HCT116 (cell line): ENCODE measurements around the gene PTPRCAP. TPM values are rescaled to one million over a fixed set of nuclear protein-coding genes. Genes with fewer than 3 reads are reported as not detected.

ENCODE experiments used
- ATAC-seq: fragments of 200-7000 bp; cut with Tn5 transposase; 2 replicates; pipeline ENCODE4 v1.9.1; 2020; ENCODE audit warnings: mild to moderate bottlenecking, moderate library complexity
- BruUV-seq: library from RNA; stranded (reverse); fragments of 400-500 nt; replicated peaks from 2 replicates; lab custom pipeline; 2021; lab: Mats Ljungman, UMichigan
- CTCF ChIA-PET: fragments of 300-600 bp; sonication (Branson Sonifier 250); formaldehyde crosslinking; loops from one replicate; lab custom pipeline; 2021; ENCODE audit warnings: antibody characterized with exemption; lab: Charles Lee
- POLR2A ChIA-PET: fragments of 300-600, 350-600 bp; sonication (Branson Sonifier 250); formaldehyde crosslinking; loops from one replicate; lab custom pipeline; 2021; ENCODE audit warnings: antibody characterized with exemption; lab: Charles Lee
- RAD21 ChIA-PET, 2 experiments: fragments of 300-600 bp; sonication (Branson Sonifier 250); formaldehyde crosslinking; loops; one replicate each; lab custom pipeline; 2023; ENCODE audit warnings: low total read pairs in 2 of 2; ENCODE audit not compliant: uncharacterized antibody in 2 of 2, unreplicated experiment in 2 of 2, low non-redundant PET in 1 of 2; lab: Charles Lee
- DNase-seq: peaks from one replicate; pipeline ENCODE4 v3.0.0-alpha.2; 2010; ENCODE audit warnings: low read depth, low spot score
- H2AFZ ChIP-seq: fragments of 200-600 bp; shearing (Covaris generic), sonication (generic); 2 replicates; pipeline ENCODE4 v1.6.1; 2017; ENCODE audit warnings: low read depth, mixed run types, mixed read lengths, antibody characterized with exemption, low read length; ENCODE audit not compliant: poor library complexity, severe bottlenecking
- H3K27ac ChIP-seq: 2 replicates; pipeline ENCODE4 v1.5.1; 2012; ENCODE audit warnings: low read depth, low read length
- H3K27me3 ChIP-seq: fragments of 200-600 bp; sonication (generic); 2 replicates; pipeline ENCODE4 v1.6.1; 2016; ENCODE audit warnings: mixed run types, low read length, mixed read lengths; ENCODE audit not compliant: insufficient read depth
- H3K36me3 ChIP-seq, 2 experiments: fragments of 200-500 bp in 1 of 2; fragments of 200-600 bp in 1 of 2; sonication (Bioruptor generic) in 1 of 2; sonication (generic) in 1 of 2; 2 replicates each; pipeline versions ENCODE4 v1.5.1 to v1.6.1; 2014 to 2016; ENCODE audit warnings: low read length in 2 of 2, inconsistent platforms in 1 of 2, mixed read lengths in 1 of 2, mixed run types in 1 of 2; ENCODE audit not compliant: insufficient read depth in 2 of 2, control insufficient read depth in 1 of 2
- H3K4me1 ChIP-seq, 2 experiments: fragments of 200-600 bp in 1 of 2; sonication (generic) in 1 of 2; 2 replicates each; pipeline versions ENCODE4 v1.5.1 to v1.6.1; 2012 to 2017; ENCODE audit warnings: low read length in 2 of 2, inconsistent platforms in 1 of 2, mild to moderate bottlenecking in 1 of 2, mixed read lengths in 1 of 2, mixed run types in 1 of 2, moderate library complexity in 1 of 2; ENCODE audit not compliant: insufficient read depth in 2 of 2, control insufficient read depth in 1 of 2
- H3K4me2 ChIP-seq: fragments of 200-600 bp; sonication (generic); 2 replicates; pipeline ENCODE4 v1.6.1; 2017; ENCODE audit warnings: mixed run types, low read length, mixed read lengths
- H3K4me3 ChIP-seq, 2 experiments: fragments of 200-600 bp in 1 of 2; sonication (generic) in 1 of 2; replicated peaks in 1 of 2; 2 replicates each; pipeline ENCODE4 v1.5.1; 2011 to 2016; ENCODE audit warnings: low read length in 2 of 2, control low read depth in 1 of 2, low read depth in 1 of 2, mild to moderate bottlenecking in 1 of 2, mixed read lengths in 1 of 2, mixed run types in 1 of 2
- H3K79me2 ChIP-seq: fragments of 200-600 bp; sonication (generic); 2 replicates; pipeline ENCODE4 v1.6.1; 2017; ENCODE audit warnings: mild to moderate bottlenecking, mixed run types, low read length, moderate library complexity, mixed read lengths; ENCODE audit not compliant: insufficient read depth
- H3K9ac ChIP-seq: fragments of 200-600 bp; sonication (generic); 2 replicates; pipeline ENCODE4 v1.6.1; 2016; ENCODE audit warnings: low read length, mixed read lengths
- H3K9me2 ChIP-seq: fragments of 200-600 bp; sonication (generic), shearing (Covaris generic); 2 replicates; pipeline ENCODE4 v1.6.1; 2017; ENCODE audit warnings: mixed run types, mild to moderate bottlenecking, moderate library complexity; ENCODE audit not compliant: insufficient read depth
- H3K9me3 ChIP-seq, 2 experiments: fragments of 200-500 bp in 1 of 2; fragments of 200-600 bp in 1 of 2; sonication (Bioruptor generic) in 1 of 2; sonication (generic) in 1 of 2; 2 replicates each; pipeline ENCODE4 v1.6.1; 2014 to 2017; ENCODE audit warnings: low read length in 2 of 2, mixed read lengths in 2 of 2, inconsistent platforms in 1 of 2, low read depth in 1 of 2, mild to moderate bottlenecking in 1 of 2, mixed run types in 1 of 2, moderate library complexity in 1 of 2; ENCODE audit not compliant: control insufficient read depth in 1 of 2, insufficient read depth in 1 of 2
- H4K20me1 ChIP-seq: fragments of 200-600 bp; sonication (generic), shearing (Covaris generic); 2 replicates; pipeline ENCODE4 v1.6.1; 2017; ENCODE audit warnings: mixed run types, mild to moderate bottlenecking, moderate library complexity; ENCODE audit not compliant: insufficient read depth
- ATF3 ChIP-seq: IDR thresholded peaks from 2 replicates; pipeline ENCODE4 v1.6.1; 2012
- CBX3 ChIP-seq: IDR thresholded peaks from 2 replicates; pipeline ENCODE4 v1.6.1; 2012; ENCODE audit warnings: low read depth
- CEBPB ChIP-seq: IDR thresholded peaks from 2 replicates; pipeline ENCODE4 v1.6.1; 2012; ENCODE audit warnings: low read depth
- CTCF ChIP-seq, 3 experiments: fragments of 200-600 bp in 1 of 3; sonication (generic) in 1 of 3; IDR thresholded peaks in 2 of 3; conservative IDR thresholded peaks in 1 of 3; 2 replicates each; pipeline ENCODE4 v1.5.1; 2012 to 2017; ENCODE audit warnings: low read depth in 2 of 3, low read length in 2 of 3, antibody characterized with exemption in 1 of 3, borderline replicate concordance in 1 of 3, control low read depth in 1 of 3, mild to moderate bottlenecking in 1 of 3, mixed read lengths in 1 of 3, mixed run types in 1 of 3, moderate library complexity in 1 of 3; ENCODE audit not compliant: insufficient read depth in 1 of 3
- EGR1 ChIP-seq: IDR thresholded peaks from 2 replicates; pipeline ENCODE4 v1.6.1; 2012; ENCODE audit warnings: low read depth
- ELF1 ChIP-seq: IDR thresholded peaks from 2 replicates; pipeline ENCODE4 v1.6.1; 2012; ENCODE audit warnings: low read depth, borderline replicate concordance
- EZH2phosphoT487 ChIP-seq: fragments of 200-600 bp; IDR thresholded peaks from 2 replicates; pipeline ENCODE4 v1.6.1; 2018; ENCODE audit warnings: antibody characterized with exemption, borderline replicate concordance
- FOSL1 ChIP-seq: IDR thresholded peaks from 2 replicates; pipeline ENCODE4 v1.6.1; 2012; ENCODE audit warnings: low read depth
- JUND ChIP-seq: IDR thresholded peaks from 2 replicates; pipeline ENCODE4 v1.6.1; 2012
- POLR2A ChIP-seq: IDR thresholded peaks from 2 replicates; pipeline ENCODE4 v1.7.0; 2011; ENCODE audit warnings: borderline replicate concordance; ENCODE audit not compliant: insufficient read depth, insufficient read length; ENCODE audit errors: extremely low read depth
- POLR2AphosphoS5 ChIP-seq: IDR thresholded peaks from 2 replicates; pipeline ENCODE4 v1.6.1; 2011; ENCODE audit warnings: mild to moderate bottlenecking, low read depth, low read length, moderate library complexity
- RAD21 ChIP-seq: IDR thresholded peaks from 2 replicates; pipeline ENCODE4 v1.6.1; 2012; ENCODE audit warnings: low read depth, mild to moderate bottlenecking
- REST ChIP-seq: IDR thresholded peaks from 2 replicates; pipeline ENCODE4 v1.6.1; 2012; ENCODE audit warnings: low read depth
- SP1 ChIP-seq: IDR thresholded peaks from 2 replicates; pipeline ENCODE4 v1.6.1; 2012; ENCODE audit warnings: low read depth
- TCF7L2 ChIP-seq: IDR thresholded peaks from 2 replicates; pipeline ENCODE4 v1.7.0; 2011; ENCODE audit warnings: borderline replicate concordance, inconsistent platforms; ENCODE audit not compliant: insufficient read depth, insufficient read length; ENCODE audit errors: extremely low read depth
- YY1 ChIP-seq: IDR thresholded peaks from 2 replicates; pipeline ENCODE4 v1.6.1; 2011; ENCODE audit warnings: low read length, low read depth, moderate library complexity, mild to moderate bottlenecking; ENCODE audit not compliant: insufficient replicate concordance; ENCODE audit errors: extremely low read depth
- ZFX ChIP-seq: fragments of 450-650 bp; IDR thresholded peaks from 2 replicates; pipeline ENCODE4 v1.6.1; 2017
- ZNF274 ChIP-seq: fragments of 200-500 bp; sonication (Bioruptor generic); IDR thresholded peaks from 2 replicates; pipeline ENCODE4 v1.6.1; 2014; ENCODE audit warnings: mild to moderate bottlenecking, low read depth, low read length, inconsistent platforms
- intact Hi-C: fragments of 100-400 bp; cut with micrococcal nuclease; formaldehyde crosslinking; loops from 2 replicates; pipeline ENCODE4 v1.10.0; 2022
- total RNA-seq: library from RNA; stranded (reverse); gene quantifications from one replicate; pipeline ENCODE4 v1.2.1, GENCODE V29; 2021; ENCODE audit not compliant: unreplicated experiment
- TF ChIP-seq, protein P1 (sequence below): IDR thresholded peaks from 2 replicates; pipeline ENCODE4 v1.6.1; 2012

Gene PTPRCAP
- total RNA-seq, 1 experiment from 2014 or later, result 1.4 TPM

DNA sequence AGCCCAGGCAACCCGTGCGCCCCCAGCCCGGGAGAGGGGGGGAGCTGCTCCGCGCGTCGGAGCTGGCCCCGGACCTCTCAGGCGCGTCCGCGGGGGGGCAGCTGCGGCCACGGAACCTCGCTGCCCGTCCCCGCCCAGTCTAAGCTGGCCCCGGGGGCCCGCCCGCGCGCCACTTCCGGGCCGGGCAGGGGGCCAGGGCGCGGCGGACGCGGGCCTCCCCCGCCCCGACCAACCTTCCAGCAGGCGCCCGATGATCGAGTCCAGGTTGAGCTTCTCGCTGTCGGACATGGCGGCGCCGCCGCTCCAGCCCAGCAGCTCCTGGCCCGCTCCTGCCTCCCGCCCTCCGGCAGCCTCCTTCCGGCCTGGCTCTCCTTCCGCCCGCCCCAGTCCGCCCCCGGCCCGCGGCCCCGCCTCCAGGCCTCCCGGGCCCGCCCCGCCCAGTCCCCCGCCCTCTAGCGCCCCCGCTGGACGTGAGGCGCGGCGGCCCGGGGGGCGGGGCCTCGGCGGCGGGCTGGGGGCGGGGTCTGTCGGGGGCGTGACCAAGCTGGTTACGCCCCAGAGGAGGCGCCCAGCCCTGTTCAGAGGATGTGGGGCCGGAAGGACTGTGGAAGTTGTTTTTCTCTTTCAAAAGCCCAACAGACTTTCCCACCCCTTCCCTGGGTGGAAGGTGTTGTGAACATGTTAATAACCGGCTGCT lies 35.8 kb downstream of the PTPRCAP start, which contains the start of gene PPP1CA:
TSS of gene PPP1CA (minus strand) at position 364 of the 697 bp plus-strand sequence. CDS start at position 288, 76 bp downstream.
- POLR2A ChIA-PET, result interaction anchor here (0.5 to 1.8 kb wide), 9 partner anchors 10 to 84 kb away, joined by 3 to 8 read pairs (median 4); partner anchors contain the start of genes POLD4 and RAD9A
- RAD21 ChIA-PET, result interaction anchor here (0.8 to 1.7 kb wide), 5 partner anchors 12 to 81 kb away, joined by 4 to 6 read pairs (median 4); partner anchors contain the start of genes AIP (in 1 of the 2) and TMEM134 (in 1 of the 2)
- CTCF ChIA-PET, result interaction anchor here (0.6 to 2.1 kb wide), 25 partner anchors 10 to 552 kb away, joined by 3 to 17 read pairs (median 5); partner anchors contain the start of genes AIP, NUDT8, PITPNM1 and POLD4
- BruUV-seq, result no TSS peak
- ATAC-seq, result peak; percentile 90
- Histone ChIP-seq H2AFZ (no peak within 1 kb of the TSS), H3K9me2 (no peaks in the 10 kb centered on the region), H4K20me1 (no peaks in the 10 kb centered on the region), H3K79me2 (peaks cover 24% of the 10 kb centered on the region), H3K4me3 (peak within 1 kb of the TSS; percentile 82 to 90), H3K27me3 (no peaks in the 10 kb centered on the region), H3K27ac (peak within 1 kb of the TSS; percentile 99), H3K4me2 (peak within 1 kb of the TSS; percentile 96), H3K36me3 (peaks cover 13 to 26% of the 10 kb centered on the region in 2 experiments; a peak in 3 of 4 replicates), H3K9me3 (no peaks in the 10 kb centered on the region), H3K9ac (peak within 1 kb of the TSS; percentile 96), H3K4me1 (peaks cover 9 to 18% of the 10 kb centered on the region in 2 experiments)
- DNase-seq, result peak; percentile 53
- intact Hi-C loops, result loop anchor here (1.0 to 2.0 kb wide), 3 partner anchors 44 to 106 kb away; partner anchors contain the start of gene TMEM134
- TF ChIP-seq EZH2phosphoT487, result no peak
- peak; percentile 24 for TF ChIP-seq POLR2A
- no peak for TF ChIP-seq CBX3
- TF ChIP-seq JUND, result no peak
- TF ChIP-seq YY1, result peak; percentile 34
- TF ChIP-seq SP1, result no peak
- TF ChIP-seq FOSL1, result no peak
- no peak for TF ChIP-seq REST
- peak in 1 of 3 experiments; percentile 33; a peak in 3 of 6 replicates for TF ChIP-seq CTCF (IDR thresholded peaks at IDR 0.05 in 2 of 3, conservative IDR thresholded peaks at IDR 0.05 in 1 of 3; ENCODE audit: borderline replicate concordance in 1 of 3, insufficient read depth in 1 of 3, low read depth in 2 of 3, low read length in 2 of 3)
- no peak for TF ChIP-seq TCF7L2
- TF ChIP-seq EGR1, result no peak; the same call in 1 of the 2 replicates
- TF ChIP-seq ZFX, result peak; percentile 42; the same call in 1 of the 2 replicates
- no peak for TF ChIP-seq ATF3
- TF ChIP-seq RAD21, result peak; percentile 48
- TF ChIP-seq ELF1, result no peak
- peak; percentile 90 for TF ChIP-seq POLR2AphosphoS5
- TF ChIP-seq, protein P1, sequence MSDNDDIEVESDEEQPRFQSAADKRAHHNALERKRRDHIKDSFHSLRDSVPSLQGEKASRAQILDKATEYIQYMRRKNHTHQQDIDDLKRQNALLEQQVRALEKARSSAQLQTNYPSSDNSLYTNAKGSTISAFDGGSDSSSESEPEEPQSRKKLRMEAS, result no peak
- TF ChIP-seq CEBPB, result no peak
- no peak for TF ChIP-seq ZNF274
